ENCODE results near the gene DOCK6. TPM values are rescaled to one million over a fixed set of nuclear protein-coding genes. Genes with fewer than 3 reads are reported as not detected.

DOCK6 gene
- total and polyA plus RNA-seq, 2 donors (not counting 1 experiment from before 2014, with no cell fraction given) = 6.9 to 17.7 TPM

DNA sequence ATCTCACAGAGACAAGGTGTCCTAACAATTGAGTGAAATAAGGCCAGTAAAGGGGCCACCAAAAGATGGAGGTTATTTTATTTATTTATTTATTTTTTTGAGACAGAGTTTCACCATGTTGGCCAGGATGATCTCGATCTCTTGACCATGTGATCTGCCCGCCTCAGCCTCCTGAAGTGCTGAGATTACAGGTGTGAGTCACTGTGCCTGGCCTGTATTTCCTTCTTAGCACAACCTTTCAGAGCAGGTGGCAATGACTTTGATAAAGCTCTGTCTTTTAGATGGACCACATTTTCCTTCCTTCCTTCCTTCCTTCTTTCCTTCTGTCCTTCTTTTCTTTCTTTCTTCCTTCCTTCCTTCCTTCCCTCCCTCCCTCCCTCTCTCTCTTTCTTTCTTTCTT, 11.0 kb upstream of the DOCK6 start:
- Histone ChIP-seq H3K4me3 (replicated peaks in 1 of 4; ENCODE audit: control extremely low read depth in 1 of 4, insufficient read depth in 1 of 4, low read depth in 3 of 4, low read length in 4 of 4) (no peak overlapping the region), H3K27me3 (ENCODE audit: control insufficient read depth, insufficient read depth, low read length) (no peaks in the 10 kb centered on the region), H3K4me2 (ENCODE audit: extremely low read depth, insufficient read depth, low read length) (no peak overlapping the region), H3K9ac (ENCODE audit: insufficient read depth, low read length) (no peak overlapping the region), H3K4me1 (ENCODE audit: control insufficient read depth, extremely low read depth, insufficient read depth, low read length) (peaks cover 8% of the 10 kb centered on the region), H3K79me2 (ENCODE audit: control insufficient read depth, insufficient read depth, low read length) (no peaks in the 10 kb centered on the region), H3K9me3 (ENCODE audit: control insufficient read depth, insufficient read depth, low read depth, low read length) (no peaks in the 10 kb centered on the region), H3K27ac (ENCODE audit: insufficient read depth, low read length) (no peak overlapping the region), H2AFZ (ENCODE audit: low read length) (no peak overlapping the region), H4K20me1 (ENCODE audit: control insufficient read depth, extremely low read depth, insufficient read depth, low read length) (no peaks in the 10 kb centered on the region), H3K36me3 (ENCODE audit: control insufficient read depth, insufficient read depth, low read length) (no peaks in the 10 kb centered on the region)
- no peak for TF ChIP-seq EZH2 (IDR thresholded peaks at IDR 0.05; ENCODE audit: low read length, missing control alignments)
- TF ChIP-seq, protein P1, sequence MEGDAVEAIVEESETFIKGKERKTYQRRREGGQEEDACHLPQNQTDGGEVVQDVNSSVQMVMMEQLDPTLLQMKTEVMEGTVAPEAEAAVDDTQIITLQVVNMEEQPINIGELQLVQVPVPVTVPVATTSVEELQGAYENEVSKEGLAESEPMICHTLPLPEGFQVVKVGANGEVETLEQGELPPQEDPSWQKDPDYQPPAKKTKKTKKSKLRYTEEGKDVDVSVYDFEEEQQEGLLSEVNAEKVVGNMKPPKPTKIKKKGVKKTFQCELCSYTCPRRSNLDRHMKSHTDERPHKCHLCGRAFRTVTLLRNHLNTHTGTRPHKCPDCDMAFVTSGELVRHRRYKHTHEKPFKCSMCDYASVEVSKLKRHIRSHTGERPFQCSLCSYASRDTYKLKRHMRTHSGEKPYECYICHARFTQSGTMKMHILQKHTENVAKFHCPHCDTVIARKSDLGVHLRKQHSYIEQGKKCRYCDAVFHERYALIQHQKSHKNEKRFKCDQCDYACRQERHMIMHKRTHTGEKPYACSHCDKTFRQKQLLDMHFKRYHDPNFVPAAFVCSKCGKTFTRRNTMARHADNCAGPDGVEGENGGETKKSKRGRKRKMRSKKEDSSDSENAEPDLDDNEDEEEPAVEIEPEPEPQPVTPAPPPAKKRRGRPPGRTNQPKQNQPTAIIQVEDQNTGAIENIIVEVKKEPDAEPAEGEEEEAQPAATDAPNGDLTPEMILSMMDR (conservative IDR thresholded peaks at IDR 0.05 in 1 of 2, IDR thresholded peaks at IDR 0.05 in 1 of 2; ENCODE audit: low read depth in 1 of 2, low read length in 2 of 2) = no peak
- no peak for DNase-seq (ENCODE audit: low read depth in 2 of 2)

DNA sequence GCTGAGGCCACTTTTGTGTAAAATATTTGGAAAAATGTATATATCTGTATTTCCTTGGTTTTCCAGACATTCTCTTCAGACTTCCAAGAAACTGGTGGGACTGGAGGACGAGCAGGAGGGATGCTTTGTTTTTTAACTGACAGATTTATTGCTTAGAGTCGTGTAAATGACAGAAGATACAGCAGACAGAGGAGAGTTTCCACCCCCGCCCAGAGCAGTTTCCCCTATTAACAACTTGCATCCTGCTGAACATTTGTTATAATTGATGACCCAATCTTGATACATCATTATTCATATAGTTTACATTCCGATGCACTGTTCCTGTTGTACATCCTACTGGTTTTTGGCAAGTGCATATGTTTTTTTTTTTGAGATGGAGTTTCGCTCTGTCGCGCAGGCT, 7.1 kb upstream of the DOCK6 start:
- TF ChIP-seq, protein P1 (conservative IDR thresholded peaks at IDR 0.05 in 1 of 2, IDR thresholded peaks at IDR 0.05 in 1 of 2; ENCODE audit: low read depth in 1 of 2, low read length in 2 of 2) = no peak
- TF ChIP-seq EZH2 (IDR thresholded peaks at IDR 0.05; ENCODE audit: low read length, missing control alignments) = no peak
- Histone ChIP-seq H3K9ac (ENCODE audit: insufficient read depth, low read length) (no peak overlapping the region), H3K4me2 (ENCODE audit: extremely low read depth, insufficient read depth, low read length) (peak overlapping the region; percentile 64), H2AFZ (ENCODE audit: low read length) (no peak overlapping the region), H3K79me2 (ENCODE audit: control insufficient read depth, insufficient read depth, low read length) (no peaks in the 10 kb centered on the region), H4K20me1 (ENCODE audit: control insufficient read depth, extremely low read depth, insufficient read depth, low read length) (no peaks in the 10 kb centered on the region), H3K27ac (ENCODE audit: insufficient read depth, low read length) (peak overlapping the region; percentile 50), H3K4me1 (ENCODE audit: control insufficient read depth, extremely low read depth, insufficient read depth, low read length) (peaks cover 11% of the 10 kb centered on the region), H3K9me3 (ENCODE audit: control insufficient read depth, insufficient read depth, low read depth, low read length) (no peaks in the 10 kb centered on the region), H3K36me3 (ENCODE audit: control insufficient read depth, insufficient read depth, low read length) (no peaks in the 10 kb centered on the region), H3K4me3 (replicated peaks in 1 of 4; ENCODE audit: control extremely low read depth in 1 of 4, insufficient read depth in 1 of 4, low read depth in 3 of 4, low read length in 4 of 4) (no peak overlapping the region), H3K27me3 (ENCODE audit: control insufficient read depth, insufficient read depth, low read length) (no peaks in the 10 kb centered on the region)
- DNase-seq (ENCODE audit: low read depth in 2 of 2) = peak; percentile 38 to 52

DNA sequence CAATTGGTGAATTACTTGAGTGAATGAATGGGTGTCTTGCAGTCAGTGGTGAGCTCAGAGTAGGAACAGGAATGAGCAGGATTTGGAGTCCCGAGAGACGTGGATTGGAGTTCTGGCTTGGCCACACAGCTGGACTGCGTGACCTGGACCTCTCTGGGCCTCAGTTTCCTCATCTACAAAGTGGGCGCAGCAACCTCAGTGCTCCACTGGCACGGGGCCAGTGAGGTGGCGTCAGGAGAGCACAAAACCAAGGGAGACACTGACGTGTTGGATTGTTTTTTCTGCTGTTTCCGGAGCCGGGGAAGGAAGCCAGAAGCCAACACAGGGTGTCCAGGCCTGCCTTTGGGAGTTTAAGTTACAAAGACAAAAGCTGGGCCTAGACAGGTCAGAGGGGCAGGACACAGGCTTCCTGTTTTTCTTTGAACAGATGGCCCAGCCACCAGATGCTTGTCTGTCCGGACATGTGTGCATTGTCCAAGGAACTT, 6.5 kb upstream of the DOCK6 start:
- no peaks in the 10 kb centered on the region for H3K27me3 ChIP-seq (ENCODE audit: control insufficient read depth, insufficient read depth, low read length)
- H3K4me1 ChIP-seq (ENCODE audit: control insufficient read depth, extremely low read depth, insufficient read depth, low read length) = peaks cover 12% of the 10 kb centered on the region
- H3K9me3 ChIP-seq (ENCODE audit: control insufficient read depth, insufficient read depth, low read depth, low read length) = no peaks in the 10 kb centered on the region
- H2AFZ ChIP-seq (ENCODE audit: low read length) = no peak overlapping the region
- no peaks in the 10 kb centered on the region for H4K20me1 ChIP-seq (ENCODE audit: control insufficient read depth, extremely low read depth, insufficient read depth, low read length)
- no peaks in the 10 kb centered on the region for H3K36me3 ChIP-seq (ENCODE audit: control insufficient read depth, insufficient read depth, low read length)
- peak; percentile 79 to 81 for DNase-seq (ENCODE audit: low read depth in 2 of 2)
- peak overlapping the region; percentile 64 for H3K4me2 ChIP-seq (ENCODE audit: extremely low read depth, insufficient read depth, low read length)
- no peaks in the 10 kb centered on the region for H3K79me2 ChIP-seq (ENCODE audit: control insufficient read depth, insufficient read depth, low read length)
- H3K4me3 ChIP-seq (replicated peaks in 1 of 4; ENCODE audit: control extremely low read depth in 1 of 4, insufficient read depth in 1 of 4, low read depth in 3 of 4, low read length in 4 of 4) = no peak overlapping the region
- H3K9ac ChIP-seq (ENCODE audit: insufficient read depth, low read length) = no peak overlapping the region
- no peak for TF ChIP-seq EZH2 (IDR thresholded peaks at IDR 0.05; ENCODE audit: low read length, missing control alignments)
- TF ChIP-seq, protein P1 (conservative IDR thresholded peaks at IDR 0.05 in 1 of 2, IDR thresholded peaks at IDR 0.05 in 1 of 2; ENCODE audit: low read depth in 1 of 2, low read length in 2 of 2) = no peak
- H3K27ac ChIP-seq (ENCODE audit: insufficient read depth, low read length) = peak overlapping the region; percentile 50
